GM18526 (cell line): Measurements from ENCODE around the gene KLF15.

Source experiments
- POLR2A ChIP-seq: IDR thresholded peaks from 3 replicates; pipeline ENCODE4 v1.6.1; 2011; ENCODE audit not compliant: insufficient read length; ENCODE audit errors: extremely low read depth

The KLF15 gene

DNA sequence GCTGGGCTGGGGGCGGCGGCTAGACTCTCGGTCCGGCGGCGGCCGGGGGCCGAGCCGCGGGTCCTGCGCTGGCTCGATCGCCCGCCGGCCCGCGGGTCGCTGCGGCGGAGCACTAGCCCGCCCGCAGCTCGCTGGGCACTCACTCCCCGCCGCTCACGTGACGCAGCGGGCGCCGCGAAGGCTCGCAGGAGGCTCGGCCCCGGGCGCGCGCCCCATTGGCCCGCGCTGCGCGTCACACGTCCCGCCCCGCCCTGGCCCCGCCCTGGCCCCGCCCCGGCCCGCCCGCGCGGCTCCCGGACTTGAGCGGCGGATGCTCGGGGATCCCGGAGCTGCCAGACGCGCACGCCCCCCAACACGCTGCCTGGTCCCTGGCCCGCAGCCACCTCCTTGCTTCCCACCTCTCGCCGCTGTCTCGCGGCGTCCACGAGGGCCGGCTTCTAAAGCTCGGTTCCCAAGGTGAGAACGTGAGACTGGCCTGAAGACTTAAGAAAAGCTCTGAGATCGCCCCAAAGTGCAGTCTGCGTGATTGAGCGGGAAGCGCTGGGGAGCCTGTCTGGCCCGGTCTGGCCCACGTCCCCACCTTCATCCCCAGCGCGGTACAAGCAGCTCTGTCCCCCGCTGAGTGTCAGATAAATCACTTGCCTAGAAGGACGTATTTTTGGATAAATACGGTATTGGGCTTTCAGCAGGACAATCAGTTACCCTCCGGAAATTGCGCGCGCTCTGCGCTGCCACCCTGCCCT is at the start of gene KLF15:
KLF15 (minus strand) TSS at position 114 of the 743 bp plus-strand sequence. CDS start 4,486 bp downstream, outside the sequence.
- no peak for TF ChIP-seq POLR2A

DNA sequence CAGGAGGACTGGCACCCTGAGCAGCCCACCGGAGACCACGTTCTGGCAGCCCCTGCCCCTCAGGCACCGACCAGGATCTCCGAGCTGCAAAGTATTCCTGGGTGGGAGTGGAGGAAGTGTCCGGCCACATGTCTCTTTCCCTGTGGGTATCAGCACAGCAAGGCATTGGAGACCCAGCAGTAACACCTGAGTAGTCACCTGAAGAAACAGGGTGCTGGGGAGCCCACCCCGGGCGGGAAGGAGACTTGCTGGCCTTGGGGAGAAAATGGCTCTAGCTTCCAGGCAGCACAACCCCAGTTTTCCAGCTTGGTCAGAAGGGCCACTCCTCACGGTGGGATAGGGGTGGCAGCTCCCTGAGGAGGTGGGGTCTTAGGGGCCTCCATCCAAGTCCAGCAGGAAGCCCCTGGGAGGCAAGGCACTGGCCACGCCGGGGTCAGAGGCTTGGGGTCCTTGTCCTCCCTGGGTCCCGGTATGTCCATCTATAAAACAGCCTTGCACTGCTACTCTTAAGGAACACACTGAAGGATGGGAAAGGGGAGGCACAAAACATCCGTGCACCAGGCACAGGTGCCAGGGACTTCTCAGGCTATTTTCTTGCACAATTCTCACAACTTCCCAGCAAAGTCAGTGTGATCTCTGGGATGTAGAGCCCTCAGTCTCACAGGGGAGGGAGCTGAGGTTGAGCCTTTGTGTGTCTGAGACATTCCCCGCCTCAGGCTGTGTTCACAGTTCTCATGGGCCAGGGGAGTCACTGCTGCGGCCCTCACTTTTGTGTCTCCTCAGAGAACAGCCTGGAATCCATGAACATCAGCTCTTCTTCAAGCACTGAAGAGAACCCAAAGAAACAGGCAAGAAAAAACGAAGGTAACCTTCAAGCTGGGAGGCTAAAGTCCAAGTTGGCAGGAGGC is 49.4 kb upstream of the KLF15 start:
- TF ChIP-seq POLR2A = no peak

GRCh38 chr3:126402666-126403302 is 45.6 kb upstream of the KLF15 start:
- no peak for TF ChIP-seq POLR2A

- TF ChIP-seq POLR2A = no peak
Measured at GRCh38 chr3:126402178-126402577, 45.0 kb upstream of the KLF15 start.

GRCh38 chr3:126401611-126402160 is 44.5 kb upstream of the KLF15 start:
- TF ChIP-seq POLR2A = no peak

DNA sequence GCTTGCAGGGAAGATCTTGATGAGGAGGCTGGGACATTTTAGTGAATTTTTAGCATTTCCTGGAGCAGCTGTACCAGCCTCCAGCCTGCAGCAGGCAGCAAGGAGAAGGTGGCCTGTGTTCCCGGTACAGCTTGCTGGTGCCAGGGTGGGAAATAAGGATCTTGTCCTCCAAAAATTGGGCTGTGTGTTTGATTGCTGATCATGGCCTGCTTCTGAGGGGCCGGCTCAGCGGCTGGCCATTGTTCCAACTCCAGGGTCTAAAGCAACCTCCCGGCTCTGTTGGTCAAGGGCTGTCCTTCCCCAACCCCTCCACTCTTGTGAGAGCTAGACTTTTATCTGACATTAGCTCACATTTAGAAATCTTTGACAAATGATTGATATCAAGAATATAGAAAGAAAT is 42.5 kb upstream of the KLF15 start:
- TF ChIP-seq POLR2A = no peak

GRCh38 chr3:126399351-126399735 is 42.1 kb upstream of the KLF15 start:
- TF ChIP-seq POLR2A = no peak

- TF ChIP-seq POLR2A = no peak
Measured at GRCh38 chr3:126398423-126399350, 41.5 kb upstream of the KLF15 start.

GRCh38 chr3:126397610-126398422 is 40.6 kb upstream of the KLF15 start:
- no peak for TF ChIP-seq POLR2A

- no peak for TF ChIP-seq POLR2A
Measured at GRCh38 chr3:126396536-126396935, 39.3 kb upstream of the KLF15 start.

GRCh38 chr3:126395846-126396513 is 38.8 kb upstream of the KLF15 start:
- no peak for TF ChIP-seq POLR2A

- no peak for TF ChIP-seq POLR2A
Measured at GRCh38 chr3:126394977-126395321, 37.7 kb upstream of the KLF15 start.
